ENCODE data around the gene ZNF444. TPM values are rescaled to one million over a fixed set of nuclear protein-coding genes. Genes with fewer than 3 reads are reported as not detected.

ZNF444 gene
- polyA plus RNA-seq, 1 donor (not counting 4 experiments of a cell fraction or from before 2014, with no cell fraction given) = 9.1 TPM

DNA sequence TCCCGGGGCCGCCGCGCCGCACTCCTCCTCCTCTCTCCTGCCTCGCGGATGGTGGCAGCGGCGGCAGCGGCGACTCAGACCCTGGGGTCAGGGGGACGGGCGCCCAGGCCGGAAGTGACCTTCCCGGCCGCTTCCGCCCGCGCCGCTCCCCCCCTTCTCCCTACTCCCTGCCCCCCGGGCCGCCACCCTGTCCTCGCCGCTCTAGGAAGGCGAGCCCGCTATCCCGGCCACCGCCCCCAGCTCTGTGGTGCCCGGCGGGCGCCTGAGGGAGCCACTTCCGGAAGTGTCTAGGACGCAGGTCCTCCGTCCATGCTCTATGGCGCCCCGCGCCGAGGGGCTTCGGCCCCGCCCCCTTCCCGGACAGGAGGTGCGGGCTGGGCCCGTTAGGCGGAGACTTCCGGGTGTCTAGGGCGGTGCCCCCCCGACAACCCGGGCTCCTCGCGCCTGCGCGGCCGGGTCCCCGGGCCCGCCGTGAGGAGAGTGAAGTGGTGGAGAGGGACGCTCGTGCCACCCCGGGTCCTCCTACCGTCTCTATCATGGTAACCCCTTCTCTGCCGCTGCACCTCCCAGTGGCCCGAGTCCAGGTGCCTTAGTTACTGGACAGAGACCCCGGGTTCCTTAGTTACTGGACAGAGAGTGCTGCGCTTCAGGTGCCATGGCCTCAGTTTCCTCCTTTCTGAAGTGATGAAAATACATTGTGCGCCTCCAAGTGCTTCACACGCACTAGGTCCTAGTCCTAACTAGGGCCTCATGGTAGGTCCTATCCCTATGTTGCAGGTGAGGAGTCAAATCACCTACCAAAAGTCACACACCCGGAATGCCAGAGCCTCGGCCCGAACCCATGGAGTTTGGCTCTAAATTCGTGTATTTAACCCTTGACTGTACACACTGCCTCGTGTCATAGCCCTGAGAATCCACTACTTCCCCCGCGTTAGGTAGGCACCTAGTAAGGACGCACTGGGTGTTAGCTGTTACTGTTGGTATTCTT lies 19.6 kb upstream of the ZNF444 start, which contains the start of gene ZNF787:
Gene ZNF787 (minus strand): TSS at position 116 of the 988 bp plus-strand sequence. CDS start 18,078 bp downstream, outside the sequence.
- no peak for FAIRE-seq
- Histone ChIP-seq H3K9me3 (ENCODE audit: control insufficient read depth, low read depth, low read length) (no peaks in the 10 kb centered on the region), H3K27ac (ENCODE audit: control insufficient read depth, insufficient read depth, low read length) (peak within 1 kb of the TSS; percentile 80), H3K9me1 (ENCODE audit: control insufficient read depth, extremely low read depth, insufficient read depth, low read length) (peaks cover 2% of the 10 kb centered on the region), H3K79me2 (ENCODE audit: control insufficient read depth, insufficient read depth, low read length) (peaks cover 40% of the 10 kb centered on the region), H2AFZ (ENCODE audit: control insufficient read depth, low read length) (peak within 1 kb of the TSS; percentile 94), H3K9ac (ENCODE audit: control insufficient read depth, extremely low read depth, insufficient read depth, low read length) (peak within 1 kb of the TSS; percentile 89), H3K4me1 (ENCODE audit: control insufficient read depth, extremely low read depth, insufficient read depth, low read length) (peaks cover 18% of the 10 kb centered on the region), H3K4me2 (ENCODE audit: control insufficient read depth, extremely low read depth, insufficient read depth, low read depth, low read length) (peak within 1 kb of the TSS; percentile 93), H4K20me1 (ENCODE audit: control insufficient read depth, extremely low read depth, insufficient read depth, low read length) (peaks cover 17% of the 10 kb centered on the region), H3K36me3 (ENCODE audit: control insufficient read depth in 2 of 2, extremely low read depth in 1 of 2, insufficient read depth in 2 of 2, low read length in 2 of 2) (peaks cover 3 to 14% of the 10 kb centered on the region in 2 experiments), H3K27me3 (ENCODE audit: control insufficient read depth, extremely low read depth, insufficient read depth, low read length) (no peaks in the 10 kb centered on the region), H3K4me3 (ENCODE audit: control insufficient read depth in 2 of 3, extremely low read depth in 1 of 3, insufficient read depth in 2 of 3, low read depth in 1 of 3, low read length in 3 of 3) (peak within 1 kb of the TSS; percentile 77 to 83 (median 77))
- peak; percentile 86 for DNase-seq (ENCODE audit: low read depth, low spot score)
- TF ChIP-seq CTCF (optimal IDR thresholded peaks at IDR 0.05 in 1 of 3, IDR thresholded peaks at IDR 0.05 in 1 of 3, conservative IDR thresholded peaks at IDR 0.05 in 1 of 3; ENCODE audit: extremely low read depth in 1 of 3, insufficient read depth in 2 of 3, low read length in 3 of 3) = no peak
- no peak for TF ChIP-seq EZH2 (IDR thresholded peaks at IDR 0.05; ENCODE audit: low read length)
- dilution Hi-C loops (cut with MboI; ENCODE audit: extremely low pct_ligation_motif_present, low sequenced_read_pairs) = no loop called here

DNA sequence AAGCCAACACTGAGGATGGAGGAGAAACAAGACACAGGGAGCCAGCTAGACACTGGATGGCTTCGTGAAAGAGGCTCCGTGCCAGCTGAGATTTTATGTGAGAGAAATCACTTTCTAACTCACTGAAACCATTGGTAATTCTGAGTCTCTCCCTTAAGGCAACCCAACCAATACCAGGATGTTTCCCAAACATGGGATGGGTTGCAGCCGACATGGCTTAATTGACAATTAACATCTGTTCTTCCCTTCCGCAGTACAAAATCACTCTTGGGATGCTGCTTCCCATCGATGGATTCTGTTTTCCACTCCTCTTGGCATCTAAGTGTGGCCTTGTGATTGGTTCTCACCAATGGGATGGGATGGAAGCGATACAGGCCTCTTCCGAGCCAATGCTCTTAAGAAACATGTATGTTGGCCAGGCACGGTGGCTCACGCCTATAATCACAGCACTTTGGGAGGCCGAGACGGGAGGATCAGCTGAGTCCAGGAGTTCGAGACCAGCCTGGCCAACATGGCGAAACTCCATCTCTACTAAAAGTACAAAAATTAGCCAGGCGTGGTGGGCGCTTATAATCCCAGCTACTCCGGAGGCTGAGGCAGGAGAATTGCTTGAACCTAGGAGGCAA lies 17.7 kb upstream of the ZNF444 start:
- FAIRE-seq (no peak), DNase-seq (ENCODE audit: low read depth, low spot score) (no peak)
- no peak overlapping the region for H2AFZ ChIP-seq (ENCODE audit: control insufficient read depth, low read length)

More for the DNA sequence above, 17.7 kb upstream of the ZNF444 start:
- Histone ChIP-seq H3K9me3 (ENCODE audit: control insufficient read depth, low read depth, low read length) (no peaks in the 10 kb centered on the region), H3K9ac (ENCODE audit: control insufficient read depth, extremely low read depth, insufficient read depth, low read length) (no peak overlapping the region), H3K36me3 (ENCODE audit: control insufficient read depth in 2 of 2, extremely low read depth in 1 of 2, insufficient read depth in 2 of 2, low read length in 2 of 2) (peaks cover 0 to 7% of the 10 kb centered on the region in 2 experiments), H3K9me1 (ENCODE audit: control insufficient read depth, extremely low read depth, insufficient read depth, low read length) (no peaks in the 10 kb centered on the region), H3K4me1 (ENCODE audit: control insufficient read depth, extremely low read depth, insufficient read depth, low read length) (peaks cover 16% of the 10 kb centered on the region), H3K79me2 (ENCODE audit: control insufficient read depth, insufficient read depth, low read length) (peaks cover 21% of the 10 kb centered on the region), H4K20me1 (ENCODE audit: control insufficient read depth, extremely low read depth, insufficient read depth, low read length) (peaks cover 2% of the 10 kb centered on the region), H3K4me3 (ENCODE audit: control insufficient read depth in 2 of 3, extremely low read depth in 1 of 3, insufficient read depth in 2 of 3, low read depth in 1 of 3, low read length in 3 of 3) (no peak overlapping the region), H3K27me3 (ENCODE audit: control insufficient read depth, extremely low read depth, insufficient read depth, low read length) (no peaks in the 10 kb centered on the region), H3K27ac (ENCODE audit: control insufficient read depth, insufficient read depth, low read length) (no peak overlapping the region), H3K4me2 (ENCODE audit: control insufficient read depth, extremely low read depth, insufficient read depth, low read depth, low read length) (no peak overlapping the region)
- TF ChIP-seq EZH2 (IDR thresholded peaks at IDR 0.05; ENCODE audit: low read length) (no peak), CTCF (optimal IDR thresholded peaks at IDR 0.05 in 1 of 3, IDR thresholded peaks at IDR 0.05 in 1 of 3, conservative IDR thresholded peaks at IDR 0.05 in 1 of 3; ENCODE audit: extremely low read depth in 1 of 3, insufficient read depth in 2 of 3, low read length in 3 of 3) (no peak)
- dilution Hi-C loops (cut with MboI; ENCODE audit: extremely low pct_ligation_motif_present, low sequenced_read_pairs) = no loop called here

All from keratinocyte (primary cell).